HL-60/S4 treated with retinoic acid at 250 ng/mL for 4 days and 3 days (cell line): Measurements from ENCODE around the gene GPS2.

Source experiments
- in situ Hi-C: fragments of 300-500 bp; cut with MboI; formaldehyde crosslinking; loops from 2 replicates; pipeline ENCODE4 v1.7.0; 2022; ENCODE audit warnings: low sequenced_read_pairs

Gene GPS2

DNA sequence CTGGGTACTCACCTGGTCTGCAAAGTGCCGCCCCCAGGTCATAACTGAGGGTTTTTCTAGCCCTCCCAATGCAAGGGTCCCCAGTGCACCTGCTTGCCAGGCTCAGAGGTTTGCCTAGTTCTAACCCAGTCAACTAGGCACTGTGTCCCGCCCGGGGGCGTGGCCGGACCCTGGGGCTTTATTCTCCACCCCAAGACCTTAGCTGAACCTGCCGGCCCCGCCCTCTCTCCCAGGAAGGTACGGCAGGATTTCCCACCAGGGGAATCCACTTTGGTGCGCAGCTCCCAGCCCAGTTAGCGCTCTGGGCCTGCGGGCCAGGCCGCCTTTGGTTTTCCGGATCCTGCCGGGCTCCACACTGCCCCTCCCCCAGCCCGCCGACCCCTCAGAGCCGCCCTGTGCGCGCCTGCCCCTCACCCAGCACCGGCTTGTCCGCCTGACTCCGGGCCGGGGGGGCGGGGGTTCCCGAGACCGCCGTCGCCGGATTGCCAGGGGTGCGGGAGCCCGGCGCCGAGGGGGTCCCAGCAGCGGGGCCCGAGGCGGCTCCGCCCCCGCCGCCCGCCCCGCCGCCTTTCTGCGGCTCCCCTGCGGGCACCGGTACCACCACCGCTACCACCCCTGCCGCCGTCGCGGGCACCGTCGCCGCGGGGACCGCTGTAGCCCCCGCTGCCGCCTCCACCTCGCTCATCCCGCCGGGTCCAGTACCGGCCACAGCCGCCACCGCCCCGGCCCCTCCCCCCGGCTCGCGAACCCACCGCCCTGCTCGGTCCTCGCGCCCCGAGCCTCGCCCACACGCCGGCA lies 21.1 kb downstream of the GPS2 start:
- in situ Hi-C loops = no loop called here

DNA sequence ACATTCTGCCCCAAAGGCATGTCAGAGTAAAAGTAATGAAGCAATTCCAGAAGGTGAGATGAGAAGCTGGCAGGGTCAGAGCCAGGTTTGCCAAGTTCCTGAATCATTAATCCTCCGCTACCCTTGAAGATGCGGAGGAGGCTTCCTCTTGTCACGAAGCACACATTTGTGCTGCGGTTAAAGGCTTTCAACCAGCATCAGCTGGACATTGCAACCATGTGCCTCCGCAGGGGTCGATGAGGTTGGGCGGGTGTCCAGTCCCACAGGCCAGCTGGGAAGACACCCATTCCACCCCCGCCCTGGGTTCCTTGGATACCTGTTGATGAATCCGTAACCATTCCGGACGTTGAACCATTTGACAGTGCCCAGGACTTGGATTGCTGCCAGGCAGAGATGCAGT lies 22.0 kb downstream of the GPS2 start:
- in situ Hi-C loops = no loop called here

DNA sequence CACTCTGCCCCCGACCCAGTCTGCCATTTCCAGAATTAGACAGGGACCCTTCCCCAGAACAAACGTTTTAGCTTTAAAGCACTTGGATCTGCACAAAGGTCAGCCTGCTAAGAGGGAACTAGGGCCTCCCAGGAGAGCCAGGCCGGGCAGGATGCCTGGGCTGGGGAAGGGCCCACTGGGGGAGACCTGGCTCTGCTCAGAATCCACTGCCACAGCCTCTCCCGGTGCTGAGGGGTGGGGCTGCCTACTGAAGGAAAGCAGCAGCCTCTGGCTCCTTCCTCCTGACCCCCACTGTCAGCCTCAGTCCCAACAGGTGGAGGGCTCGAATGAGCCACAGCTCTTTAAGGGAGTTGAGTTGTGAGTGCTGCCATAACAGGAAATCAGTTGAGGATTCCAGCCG lies 22.4 kb downstream of the GPS2 start:
- in situ Hi-C loops = no loop called here

DNA sequence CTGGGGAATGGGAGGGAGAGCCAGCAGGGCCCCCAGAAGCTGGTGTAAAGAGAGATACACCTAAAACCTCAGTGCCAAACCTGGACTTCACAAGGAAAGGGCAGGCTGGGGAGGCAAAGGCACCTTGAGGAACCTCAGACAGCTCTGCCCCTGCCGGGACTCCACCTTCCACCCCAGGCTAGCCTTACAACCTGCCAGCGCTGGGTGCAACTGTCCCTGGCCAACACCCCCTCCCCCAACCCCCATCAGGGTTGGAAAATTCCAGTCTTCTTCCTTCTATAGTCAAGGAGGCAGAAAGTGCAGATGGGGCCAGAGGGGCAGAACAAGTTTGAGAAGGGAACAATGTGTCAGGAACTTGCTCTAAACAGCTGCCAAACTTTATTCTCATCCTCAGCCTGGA lies 23.0 kb downstream of the GPS2 start:
- in situ Hi-C loops = no loop called here

DNA sequence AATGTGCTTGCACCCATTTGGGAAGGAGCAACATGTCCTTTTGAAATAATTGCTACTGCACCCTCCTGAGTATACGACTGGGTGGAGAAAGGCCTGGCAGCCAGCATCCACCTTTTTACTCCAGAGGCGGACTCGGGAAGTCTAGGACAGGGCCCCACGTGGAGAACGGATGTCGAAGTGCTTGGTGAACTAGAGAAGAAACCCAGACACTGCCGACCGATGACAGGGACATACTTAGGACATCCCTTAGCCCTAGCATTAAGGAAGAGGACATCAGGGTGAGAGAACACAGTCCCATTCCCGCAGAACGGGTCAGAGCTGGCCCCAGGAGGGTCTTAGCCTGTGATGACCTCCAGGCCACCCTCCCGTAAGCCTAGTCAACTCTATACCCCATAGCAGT lies 24.5 kb downstream of the GPS2 start:
- in situ Hi-C loops = no loop called here

DNA sequence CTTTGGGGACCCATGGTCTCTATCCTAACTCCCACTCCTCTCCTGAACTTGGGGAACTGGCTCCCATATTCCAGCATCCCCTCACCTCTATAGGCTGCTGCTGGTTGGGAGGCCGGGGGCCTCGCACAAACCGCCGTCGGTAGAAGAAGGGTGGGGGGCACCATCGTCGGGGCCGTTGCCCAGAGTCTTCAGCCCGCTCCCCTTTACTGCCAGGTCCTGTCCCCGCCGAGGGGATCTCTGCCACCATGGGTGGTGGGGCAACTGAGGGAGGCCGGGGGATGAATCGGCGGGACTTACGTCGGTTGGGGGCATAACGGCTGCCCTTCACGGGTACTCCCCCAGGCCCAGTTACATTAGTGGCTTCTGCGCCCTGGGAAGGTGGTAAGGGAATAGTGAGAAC lies 25.0 kb downstream of the GPS2 start:
- in situ Hi-C loops = no loop called here

DNA sequence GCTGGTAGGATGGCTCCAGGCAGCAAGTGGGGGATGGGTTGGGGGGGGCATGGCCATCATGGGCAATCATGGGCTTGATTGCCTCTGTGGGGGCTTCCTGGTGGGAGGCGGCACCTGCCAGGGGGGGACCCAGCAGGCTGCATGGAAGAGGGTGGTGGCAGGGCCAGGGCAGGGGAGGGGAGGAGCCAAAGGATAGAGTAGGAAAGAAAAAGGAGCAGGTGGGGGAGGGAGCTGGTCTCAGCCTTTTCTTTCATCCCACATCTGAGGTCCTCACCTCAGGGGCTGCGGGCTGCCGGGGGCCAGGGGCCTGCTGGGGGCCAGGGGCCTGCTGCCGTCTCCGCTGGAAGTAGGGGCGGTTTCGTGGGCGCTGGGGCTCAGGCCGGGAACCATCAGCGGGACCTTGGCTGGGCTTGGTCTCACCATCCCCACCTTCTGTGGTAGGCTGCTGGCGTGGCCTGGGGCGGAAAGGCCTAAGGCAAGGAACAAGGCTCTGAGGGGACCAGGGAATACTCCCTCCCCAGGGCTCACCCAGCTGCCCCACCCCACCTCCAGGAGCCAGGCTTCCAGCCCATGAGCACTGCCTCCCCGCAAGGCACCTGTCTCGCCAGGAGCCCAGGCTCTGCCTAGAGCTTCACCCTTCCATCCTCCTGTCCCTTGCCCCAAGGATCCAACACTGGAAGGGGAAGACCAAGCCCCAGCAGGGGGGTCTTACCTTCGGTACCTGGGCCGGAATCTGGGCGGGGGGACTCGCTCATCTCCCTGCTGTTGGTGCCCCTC lies 25.7 kb downstream of the GPS2 start:
- in situ Hi-C loops = no loop called here

DNA sequence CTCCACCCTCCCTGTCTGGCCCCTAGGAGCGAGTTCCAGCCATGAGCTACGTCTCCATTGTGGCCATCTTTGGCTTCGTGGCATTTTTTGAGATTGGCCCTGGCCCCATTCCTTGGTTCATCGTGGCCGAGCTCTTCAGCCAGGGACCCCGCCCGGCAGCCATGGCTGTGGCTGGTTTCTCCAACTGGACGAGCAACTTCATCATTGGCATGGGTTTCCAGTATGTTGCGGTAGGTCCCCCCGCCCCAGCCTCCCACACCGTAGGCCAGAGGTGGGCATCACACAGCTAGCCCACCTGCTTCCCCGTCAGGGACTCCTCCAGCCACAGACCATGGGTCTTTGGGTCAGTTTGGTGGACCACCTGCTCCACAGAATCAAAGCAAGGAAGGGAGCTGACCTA lies 29.5 kb downstream of the GPS2 start:
- in situ Hi-C loops = no loop called here

DNA sequence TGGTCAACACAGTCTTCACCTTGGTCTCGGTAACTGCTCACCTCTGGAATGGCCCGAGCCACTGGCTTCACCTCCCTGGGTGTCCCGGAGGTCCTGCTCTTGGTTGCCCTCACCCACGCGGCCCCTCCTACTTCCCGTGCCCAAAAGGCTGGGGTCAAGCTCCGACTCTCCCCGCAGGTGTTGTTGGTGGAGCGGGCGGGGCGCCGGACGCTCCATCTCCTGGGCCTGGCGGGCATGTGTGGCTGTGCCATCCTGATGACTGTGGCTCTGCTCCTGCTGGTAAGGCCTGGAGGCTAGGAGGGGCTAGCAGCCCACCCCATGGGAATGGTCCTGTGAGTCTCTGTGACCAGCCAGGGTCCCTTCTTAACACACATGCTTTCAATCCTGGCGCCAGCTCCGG lies 30.2 kb downstream of the GPS2 start:
- in situ Hi-C loops = no loop called here

DNA sequence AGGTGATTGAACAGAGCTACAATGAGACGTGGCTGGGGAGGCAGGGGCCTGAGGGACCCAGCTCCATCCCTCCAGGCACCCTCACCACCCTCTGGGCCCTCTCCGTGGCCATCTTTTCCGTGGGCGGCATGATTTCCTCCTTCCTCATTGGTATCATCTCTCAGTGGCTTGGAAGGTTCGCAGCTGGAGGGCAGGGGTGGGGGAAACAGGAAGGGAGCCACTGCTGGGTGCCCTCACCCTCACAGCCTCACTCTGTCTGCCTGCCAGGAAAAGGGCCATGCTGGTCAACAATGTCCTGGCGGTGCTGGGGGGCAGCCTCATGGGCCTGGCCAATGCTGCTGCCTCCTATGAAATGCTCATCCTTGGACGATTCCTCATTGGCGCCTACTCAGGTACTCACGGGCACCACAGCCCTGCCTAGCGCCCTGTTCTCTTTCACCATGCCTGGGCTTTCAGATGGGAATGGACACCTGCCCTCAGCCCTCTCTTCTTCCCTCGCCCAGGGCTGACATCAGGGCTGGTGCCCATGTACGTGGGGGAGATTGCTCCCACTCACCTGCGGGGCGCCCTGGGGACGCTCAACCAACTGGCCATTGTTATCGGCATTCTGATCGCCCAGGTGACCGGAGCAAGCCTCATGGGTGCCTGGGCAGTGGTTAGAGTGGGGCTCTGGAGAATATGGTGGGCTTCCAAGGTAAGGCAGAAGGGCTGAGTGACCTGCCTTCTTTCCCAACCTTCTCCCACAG lies 31.5 kb downstream of the GPS2 start:
- in situ Hi-C loops = no loop called here

DNA sequence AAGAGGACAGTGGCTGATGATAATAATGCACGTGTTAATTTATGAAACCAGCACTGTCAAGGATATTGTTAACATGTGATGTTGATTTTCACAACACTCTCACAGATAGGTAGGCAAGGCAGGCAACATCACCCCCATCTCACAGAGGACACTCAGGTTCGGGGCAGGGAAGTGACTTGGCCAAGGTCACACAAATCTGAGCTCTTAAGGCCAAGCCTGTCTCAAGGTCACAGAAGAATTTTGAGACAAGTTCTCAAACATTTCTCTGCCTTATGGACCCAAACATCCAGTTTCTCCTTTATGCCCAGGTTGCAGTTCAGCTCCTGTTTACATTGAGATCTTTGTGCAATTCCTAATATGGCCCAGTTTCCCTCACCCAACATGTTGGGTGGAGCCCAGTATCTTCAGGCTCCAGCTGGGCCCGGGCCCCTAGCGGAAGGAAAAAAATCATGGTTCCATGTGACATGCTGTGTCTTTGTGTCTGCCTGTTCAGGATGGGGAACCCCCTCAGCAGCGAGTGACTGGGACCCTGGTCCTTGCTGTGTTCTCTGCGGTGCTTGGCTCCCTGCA lies 32.3 kb downstream of the GPS2 start:
- in situ Hi-C loops = no loop called here

DNA sequence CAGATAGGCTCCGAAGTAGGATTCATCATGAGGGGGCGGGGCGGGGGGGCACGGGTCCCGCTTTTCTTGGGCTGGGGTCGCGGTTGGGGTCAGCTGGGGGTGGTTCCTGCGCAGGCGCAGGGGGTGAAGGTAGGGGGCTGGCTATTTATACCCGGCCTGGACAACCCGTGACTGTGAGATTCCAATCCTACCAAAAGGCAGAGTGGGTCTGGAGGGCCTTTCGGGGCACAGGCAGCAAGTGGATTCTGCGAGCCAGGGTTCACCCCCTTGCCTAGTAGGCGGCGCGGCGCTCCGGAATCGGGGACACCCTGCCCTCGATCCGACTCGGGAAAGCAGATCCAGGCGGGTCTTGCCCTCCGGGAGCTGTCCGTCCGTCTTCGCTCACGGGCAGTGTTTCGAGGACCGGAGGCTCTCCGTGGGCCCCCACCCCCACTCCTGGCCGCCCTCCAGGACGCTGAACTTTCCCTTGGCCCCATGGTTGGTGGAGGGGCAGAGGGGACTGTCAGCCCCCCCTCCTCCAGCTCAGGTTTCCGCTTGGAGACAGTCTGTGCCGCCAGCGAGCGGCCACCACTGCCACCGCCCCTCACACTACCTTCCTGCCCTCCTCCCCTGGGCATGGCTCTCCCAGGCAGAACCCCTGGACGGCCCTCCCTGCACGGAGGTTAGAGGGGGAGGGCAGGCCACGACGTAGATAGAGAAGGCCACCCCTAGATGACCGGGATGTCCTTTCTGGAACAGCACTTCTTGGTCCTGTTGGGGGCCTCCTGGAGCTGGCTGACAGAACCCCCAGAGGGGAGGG lies 33.0 kb downstream of the GPS2 start:
- in situ Hi-C loops = no loop called here

DNA sequence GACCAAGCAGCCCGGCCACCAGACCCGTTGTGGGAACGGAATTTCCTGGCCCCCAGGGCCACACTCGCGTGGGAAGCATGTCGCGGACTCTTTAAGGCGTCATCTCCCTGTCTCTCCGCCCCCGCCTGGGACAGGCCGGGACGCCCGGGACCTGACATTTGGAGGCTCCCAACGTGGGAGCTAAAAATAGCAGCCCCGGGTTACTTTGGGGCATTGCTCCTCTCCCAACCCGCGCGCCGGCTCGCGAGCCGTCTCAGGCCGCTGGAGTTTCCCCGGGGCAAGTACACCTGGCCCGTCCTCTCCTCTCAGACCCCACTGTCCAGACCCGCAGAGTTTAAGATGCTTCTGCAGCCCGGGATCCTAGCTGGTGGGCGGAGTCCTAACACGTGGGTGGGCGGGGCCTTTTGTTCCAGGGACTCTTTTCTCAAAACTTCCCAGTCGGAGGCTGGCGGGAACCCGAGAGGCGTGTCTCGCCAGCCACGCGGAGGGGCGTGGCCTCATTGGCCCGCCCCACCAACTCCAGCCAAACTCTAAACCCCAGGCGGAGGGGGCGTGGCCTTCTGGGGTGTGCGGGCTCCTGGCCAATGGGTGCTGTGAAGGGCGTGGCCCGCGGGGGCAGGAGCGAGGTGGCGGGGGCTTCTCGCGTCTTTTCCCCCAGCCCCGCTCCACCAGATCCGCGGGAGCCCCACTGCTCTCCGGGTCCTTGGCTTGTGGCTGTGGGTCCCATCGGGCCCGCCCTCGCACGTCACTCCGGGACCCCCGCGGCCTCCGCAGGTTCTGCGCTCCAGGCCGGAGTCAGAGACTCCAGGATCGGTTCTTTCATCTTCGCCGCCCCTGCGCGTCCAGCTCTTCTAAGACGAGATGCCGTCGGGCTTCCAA lies 33.8 kb downstream of the GPS2 start, which contains the start of gene SLC2A4:
SLC2A4 (plus strand) TSS at position 645 of the 879 bp plus-strand sequence; CDS start at position 862, 217 bp downstream.
- in situ Hi-C loops = no loop called here

DNA sequence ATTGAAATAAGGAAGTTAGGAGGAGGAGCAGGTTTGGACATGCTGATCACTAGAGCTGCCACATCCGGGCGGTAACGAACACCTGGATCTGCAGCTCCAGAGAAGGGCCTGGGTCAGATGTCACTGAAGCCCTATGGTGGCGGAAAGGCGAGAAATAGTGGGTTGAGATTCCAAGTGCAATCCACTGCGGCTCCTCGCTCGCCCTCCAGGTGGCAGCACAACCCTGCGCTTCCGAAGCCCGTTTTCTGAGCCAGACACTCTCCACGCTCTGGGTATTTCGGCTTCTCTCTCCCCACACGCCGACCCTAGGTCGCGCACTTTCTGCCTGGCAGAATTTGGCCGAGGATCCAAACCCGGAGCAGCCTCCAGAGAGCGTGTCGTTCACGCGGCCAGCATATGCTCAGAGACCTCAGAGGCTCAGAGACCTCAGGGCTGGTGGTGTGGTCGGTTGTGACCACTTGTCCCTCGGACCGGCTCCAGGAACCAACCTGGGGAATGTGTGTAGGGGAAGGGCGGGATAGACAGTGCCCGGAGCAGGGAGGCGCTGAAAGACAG lies 34.6 kb downstream of the GPS2 start:
- in situ Hi-C loops = no loop called here

DNA sequence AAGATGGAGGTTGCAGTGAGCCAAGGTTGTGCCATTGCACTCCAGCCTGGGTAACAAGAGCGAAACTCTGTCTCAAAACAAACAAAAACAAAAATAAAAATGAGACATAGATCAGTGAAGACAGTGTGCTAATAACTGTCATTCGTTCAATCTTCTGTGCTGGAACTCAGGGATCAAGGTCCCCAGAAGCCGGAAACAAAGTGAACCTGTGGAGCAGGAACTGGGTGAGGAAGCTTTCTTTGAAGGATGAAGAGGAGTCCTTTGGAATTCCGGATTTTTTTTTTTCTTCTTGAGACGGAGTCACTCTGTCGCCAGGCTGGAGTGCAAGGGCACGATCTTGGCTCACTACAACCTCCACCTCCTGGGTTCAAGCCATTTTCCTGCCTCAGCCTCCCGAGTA lies 35.7 kb downstream of the GPS2 start:
- in situ Hi-C loops = no loop called here

DNA sequence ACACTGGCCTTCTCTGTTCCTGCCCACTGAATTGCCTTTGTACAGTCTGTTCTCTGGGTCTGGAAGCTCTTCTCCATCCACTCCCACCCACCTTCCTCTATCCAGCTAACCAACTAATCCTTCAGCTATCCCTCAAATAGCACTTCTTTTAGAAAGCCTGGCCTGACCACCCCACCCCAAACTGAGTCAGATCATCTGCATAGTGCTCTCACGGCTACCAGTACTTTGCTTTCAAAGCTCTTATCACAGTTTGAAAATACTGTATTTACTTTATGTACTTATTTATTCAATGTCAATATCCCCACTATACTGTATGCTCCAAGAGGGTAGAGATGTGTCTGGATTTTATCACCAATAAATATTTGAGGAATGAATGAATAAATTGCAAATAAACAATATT lies 48.4 kb downstream of the GPS2 start:
- in situ Hi-C loops = no loop called here

DNA sequence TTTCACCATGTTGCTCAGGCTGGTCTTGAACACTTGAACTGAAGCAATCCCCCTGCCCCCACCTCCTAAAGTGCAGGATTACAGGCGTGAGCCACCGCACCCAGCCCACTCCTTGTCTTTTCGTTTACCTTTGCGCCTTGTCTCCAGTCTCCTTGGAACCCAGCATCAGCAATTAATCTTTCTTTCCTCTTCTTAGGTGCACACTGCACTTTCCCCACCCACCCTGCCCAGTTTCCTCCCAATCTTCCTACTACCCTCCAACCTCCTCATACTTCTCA lies 51.4 kb downstream of the GPS2 start:
- in situ Hi-C loops = no loop called here

DNA sequence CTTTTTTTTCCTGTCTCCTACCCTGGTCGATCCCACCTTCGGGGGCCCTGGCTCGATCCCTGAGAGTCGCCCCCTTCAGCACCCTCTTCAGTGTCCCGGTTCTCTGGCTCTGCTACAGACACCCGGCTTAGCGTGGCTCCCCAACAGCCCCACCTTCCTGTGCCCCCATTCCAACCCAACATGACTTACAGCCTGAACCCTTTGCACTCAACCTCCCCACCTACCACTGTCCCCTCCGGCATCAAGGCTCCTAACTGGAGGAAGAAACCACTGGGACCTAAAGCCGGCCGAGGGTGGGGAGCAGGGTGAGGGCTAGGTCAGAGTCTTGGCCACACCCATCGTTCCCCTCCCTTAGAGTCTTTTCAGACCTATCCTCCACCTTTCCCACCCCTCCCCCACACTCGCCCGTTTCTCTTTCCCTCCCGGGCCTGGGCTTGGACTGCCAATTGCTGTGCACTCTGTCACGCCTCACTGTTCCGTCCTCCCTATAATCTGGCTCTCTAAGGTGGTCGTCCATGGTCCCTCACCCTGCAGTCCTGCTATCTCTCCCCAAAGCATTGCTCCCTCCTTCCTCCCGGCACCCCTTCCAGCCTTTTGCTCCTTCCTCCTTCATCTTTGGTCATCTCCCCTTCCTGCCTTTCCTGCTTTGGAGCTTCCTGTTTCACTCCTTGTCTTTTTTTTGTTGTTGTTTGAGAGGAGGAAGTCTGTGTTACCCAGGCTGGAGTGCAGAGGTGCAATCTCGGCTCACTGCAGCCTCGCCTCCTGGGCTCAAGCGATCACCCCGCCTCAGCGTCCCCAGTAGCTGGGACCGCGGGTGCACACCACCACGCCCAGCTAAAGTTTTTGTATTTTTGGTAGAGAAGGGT lies 52.0 kb downstream of the GPS2 start:
- in situ Hi-C loops = no loop called here
